Activated T-helper 17 cell treated with anti-CD3 and anti-CD28 coated beads, Interleukin-2, amount 50 U/mL, for 72 hours (primary cell): ENCODE measurements around the gene RABGAP1L. TPM values are rescaled to one million over a fixed set of nuclear protein-coding genes. Genes with fewer than 3 reads are reported as not detected.
A peak's percentile ranks its signal among the peaks of the same experiment; 100 is the strongest.
"Not testable (repeated sequence)": the region's sequence is repeated elsewhere in the genome, so short reads cannot be mapped to it uniquely, and the experiment has no call there.

ENCODE experiments used
- ATAC-seq: fragments of 150-1000 bp; cut with Tn5 transposase; replicated peaks from 2 replicates; pipeline ENCODE4 v1.10.0; 2021; ENCODE audit warnings: mild to moderate bottlenecking, moderate library complexity
- H3K27ac Mint-ChIP-seq: one replicate; pipeline ENCODE4 v1.8.0; 2022; ENCODE audit warnings: mixed read lengths
- H3K27me3 Mint-ChIP-seq: one replicate; pipeline ENCODE4 v1.8.0; 2022; ENCODE audit warnings: mixed read lengths
- H3K36me3 Mint-ChIP-seq: one replicate; pipeline ENCODE4 v1.8.0; 2022; ENCODE audit warnings: low read depth, mild to moderate bottlenecking, mixed read lengths
- H3K4me1 Mint-ChIP-seq: one replicate; pipeline ENCODE4 v1.8.0; 2022; ENCODE audit warnings: mixed read lengths
- H3K4me3 Mint-ChIP-seq: one replicate; pipeline ENCODE4 v1.8.0; 2022; ENCODE audit warnings: mild to moderate bottlenecking, mixed read lengths
- H3K9me3 Mint-ChIP-seq: one replicate; pipeline ENCODE4 v1.8.0; 2022; ENCODE audit warnings: mixed read lengths
- total RNA-seq, 2 donors: library from RNA; stranded (reverse); gene quantifications; one replicate each; pipeline ENCODE4 v1.2.3, GENCODE V29; 2022

The RABGAP1L gene
- 10 to 100 TPM; 38.4 to 54.1 TPM for total RNA-seq

DNA sequence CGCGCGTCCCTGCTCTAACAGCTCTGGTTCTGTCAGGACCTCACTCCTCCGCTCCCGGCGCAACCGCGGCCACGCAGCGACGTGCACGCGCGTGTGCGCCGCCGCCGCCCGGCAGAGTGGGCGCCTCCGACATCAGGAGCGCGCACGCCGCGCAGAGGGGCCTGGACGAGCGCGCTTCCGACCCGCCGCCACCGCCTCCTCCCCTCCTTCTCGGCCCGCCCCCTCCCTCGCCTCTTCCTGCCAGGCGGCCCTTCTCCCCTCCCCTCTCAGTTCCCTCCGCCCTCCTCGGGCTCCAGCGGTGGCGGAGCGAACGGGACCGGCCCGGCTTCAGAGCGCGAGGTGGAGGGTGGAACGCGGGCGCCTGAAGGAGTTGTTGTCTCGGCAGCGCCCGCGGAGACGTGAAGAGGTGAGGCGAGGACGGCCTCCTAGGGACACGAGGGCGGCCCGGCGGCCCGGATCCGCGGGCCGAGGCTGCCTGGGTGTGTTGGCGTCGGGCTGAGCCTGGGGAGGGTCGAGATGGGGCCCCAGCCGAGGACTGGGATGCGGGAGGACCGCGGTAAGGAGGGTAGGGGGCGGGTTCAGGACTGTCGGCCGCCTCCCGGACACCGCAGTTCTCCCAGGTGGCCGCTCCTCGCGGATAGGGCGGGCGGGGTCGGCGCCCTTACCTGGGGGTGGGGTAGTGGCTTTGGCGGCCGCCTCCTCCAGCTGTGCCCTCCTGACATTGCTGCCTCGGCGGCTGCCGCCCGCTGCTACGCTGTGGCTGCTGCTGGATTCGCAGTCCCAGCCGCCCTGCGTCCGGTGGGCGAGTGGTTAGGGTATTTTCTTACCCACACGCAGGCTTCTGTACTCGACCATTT lies at the start of gene RABGAP1L:
RABGAP1L (plus strand) TSS at position 269 of the 857 bp plus-strand sequence.
- H3K4me3 Mint-ChIP-seq, result peak within 1 kb of the TSS; percentile 97
- peak; percentile 71 for ATAC-seq
- no peaks in the 10 kb centered on the region for H3K27me3 Mint-ChIP-seq
- peaks cover 38% of the 10 kb centered on the region for H3K4me1 Mint-ChIP-seq
- peaks cover 32% of the 10 kb centered on the region for H3K36me3 Mint-ChIP-seq
- H3K27ac Mint-ChIP-seq, result peak within 1 kb of the TSS; percentile 98
- no peaks in the 10 kb centered on the region for H3K9me3 Mint-ChIP-seq

GRCh38 chr1:174110053-174110452 lies 49.3 kb upstream of the RABGAP1L start:
- Mint-ChIP-seq H3K36me3 (no peaks in the 10 kb centered on the region), H3K27me3 (peaks cover 10% of the 10 kb centered on the region), H3K4me1 (no peaks in the 10 kb centered on the region), H3K9me3 (no peaks in the 10 kb centered on the region), H3K27ac (no peak overlapping the region), H3K4me3 (no peak overlapping the region)
- ATAC-seq, result no peak

DNA sequence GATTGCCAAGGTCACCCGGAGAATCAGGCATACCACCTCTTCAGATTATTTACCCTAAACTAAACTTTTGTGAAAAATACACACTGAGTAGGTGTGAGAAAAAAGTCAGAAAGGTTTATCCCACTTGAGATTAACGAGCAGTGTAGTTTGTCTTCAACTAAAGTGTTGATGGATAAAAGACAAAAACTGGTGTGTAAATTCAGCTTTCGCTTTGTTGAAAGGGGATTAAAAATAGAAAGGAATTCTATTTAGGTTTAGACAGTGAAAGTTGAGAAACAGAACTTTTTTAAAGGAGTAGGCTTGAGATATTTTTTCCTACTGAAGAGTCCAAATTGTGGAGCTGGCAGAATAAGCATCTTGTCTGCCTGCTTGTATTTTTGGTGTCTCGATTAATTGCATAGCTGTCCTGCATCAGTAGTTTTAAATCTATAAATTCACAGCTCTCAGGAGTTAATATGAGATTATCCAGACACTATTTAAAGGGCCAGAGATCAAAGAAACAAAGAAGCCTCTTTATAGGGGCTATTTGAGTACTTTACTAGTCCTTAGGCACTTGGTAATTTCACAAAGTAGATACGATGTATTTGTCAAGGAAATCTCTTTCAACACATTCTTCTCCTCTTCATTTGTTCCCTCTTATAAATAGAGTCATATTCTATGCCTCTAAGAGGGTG lies 46.7 kb upstream of the RABGAP1L start:
- Mint-ChIP-seq H3K4me3 (no peak overlapping the region), H3K27ac (no peak overlapping the region)

DNA sequence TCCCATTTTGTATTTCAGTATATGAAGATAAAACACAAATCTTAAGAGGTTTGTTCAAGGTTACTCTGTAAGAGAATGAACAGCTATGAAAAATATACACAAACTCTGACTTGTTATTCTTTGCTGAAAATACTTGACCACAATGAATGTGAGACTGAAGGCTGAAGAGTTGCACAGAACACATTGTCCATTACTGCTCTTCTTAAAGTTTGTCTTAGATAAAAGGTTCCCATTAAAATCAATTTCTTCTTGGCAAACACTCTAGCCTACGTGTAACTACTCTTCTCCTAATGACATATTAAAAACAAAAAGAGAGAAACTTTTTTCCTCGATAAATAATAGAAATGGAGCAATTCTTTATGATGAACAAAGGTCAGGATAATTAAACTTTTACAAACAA lies 45.2 kb upstream of the RABGAP1L start:
- Mint-ChIP-seq H3K36me3 (no peaks in the 10 kb centered on the region), H3K4me3 (no peak overlapping the region), H3K4me1 (no peaks in the 10 kb centered on the region), H3K27ac (no peak overlapping the region), H3K27me3 (no peaks in the 10 kb centered on the region), H3K9me3 (no peaks in the 10 kb centered on the region)
- ATAC-seq, result no peak

More for the DNA sequence above, 46.7 kb upstream of the RABGAP1L start:
- Mint-ChIP-seq H3K4me1 (no peaks in the 10 kb centered on the region), H3K27me3 (peaks cover 3% of the 10 kb centered on the region), H3K36me3 (no peaks in the 10 kb centered on the region), H3K9me3 (no peaks in the 10 kb centered on the region)
- no peak for ATAC-seq

- H3K27ac Mint-ChIP-seq, result no peak overlapping the region
- H3K4me3 Mint-ChIP-seq, result no peak overlapping the region
- no peaks in the 10 kb centered on the region for H3K27me3 Mint-ChIP-seq
- no peaks in the 10 kb centered on the region for H3K36me3 Mint-ChIP-seq
- peak; percentile 93 for ATAC-seq
- no peaks in the 10 kb centered on the region for H3K4me1 Mint-ChIP-seq
- no peaks in the 10 kb centered on the region for H3K9me3 Mint-ChIP-seq
These were observed 44.4 kb upstream of the RABGAP1L start for GRCh38 chr1:174114788-174115448.

DNA sequence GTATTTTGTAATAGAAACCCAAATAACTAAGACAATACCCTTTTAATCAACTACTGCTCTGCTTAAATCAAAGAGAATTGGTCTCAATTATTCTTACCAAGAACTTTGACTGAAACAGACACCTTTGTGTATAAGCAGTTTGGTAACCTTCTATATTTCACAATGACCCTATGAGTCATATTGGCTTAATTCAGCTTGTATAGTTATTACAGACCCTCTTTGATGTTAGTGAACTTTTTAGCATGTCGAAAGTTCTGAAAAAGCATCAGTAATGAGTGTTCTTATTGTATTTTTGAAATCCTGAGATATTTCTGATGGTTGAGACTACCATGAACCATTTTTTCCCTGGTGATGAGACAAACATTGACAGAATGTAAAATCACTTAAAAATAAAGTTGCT lies 43.3 kb upstream of the RABGAP1L start:
- Mint-ChIP-seq H3K4me3 (no peak overlapping the region), H3K4me1 (no peaks in the 10 kb centered on the region), H3K27ac (no peak overlapping the region), H3K27me3 (peaks cover under 1% of the 10 kb centered on the region), H3K36me3 (no peaks in the 10 kb centered on the region), H3K9me3 (no peaks in the 10 kb centered on the region)
- ATAC-seq, result peak; percentile 63

GRCh38 chr1:174118751-174119150 lies 40.6 kb upstream of the RABGAP1L start:
- H3K36me3 Mint-ChIP-seq, result no peaks in the 10 kb centered on the region
- H3K27me3 Mint-ChIP-seq, result peaks cover 4% of the 10 kb centered on the region
- ATAC-seq, result no peak
- H3K9me3 Mint-ChIP-seq, result peaks cover 5% of the 10 kb centered on the region
- H3K27ac Mint-ChIP-seq, result no peak overlapping the region
- no peak overlapping the region for H3K4me3 Mint-ChIP-seq
- H3K4me1 Mint-ChIP-seq, result no peaks in the 10 kb centered on the region

GRCh38 chr1:174122318-174122717 lies 37.0 kb upstream of the RABGAP1L start:
- not testable (repeated sequence) for H3K4me1 Mint-ChIP-seq, H3K27me3 Mint-ChIP-seq, ATAC-seq, H3K27ac Mint-ChIP-seq, H3K36me3 Mint-ChIP-seq, H3K4me3 Mint-ChIP-seq
- H3K9me3 Mint-ChIP-seq, result peaks cover 17% of the 10 kb centered on the region

DNA sequence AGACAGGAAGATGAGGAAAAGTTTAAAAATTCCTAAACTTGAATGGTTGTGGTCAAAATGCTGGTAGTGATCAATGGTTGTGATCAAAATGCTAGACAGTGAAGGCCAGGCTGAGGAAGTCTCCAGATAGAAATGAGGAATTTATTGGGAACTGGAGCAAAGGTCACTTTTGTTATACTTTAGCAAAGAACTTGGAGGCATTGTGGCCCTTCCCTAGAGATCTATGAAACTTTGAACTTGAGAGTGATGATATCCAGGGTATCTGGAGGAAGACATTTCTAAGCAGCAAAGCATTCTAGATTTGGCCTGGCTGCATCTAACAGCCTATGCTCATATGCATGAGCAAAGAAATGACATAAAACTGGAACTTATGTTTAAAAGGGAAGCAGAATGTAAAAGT lies 35.5 kb upstream of the RABGAP1L start:
- H3K4me1 Mint-ChIP-seq, result no peaks in the 10 kb centered on the region
- H3K4me3 Mint-ChIP-seq, result no peak overlapping the region
- no peaks in the 10 kb centered on the region for H3K36me3 Mint-ChIP-seq
- peaks cover 20% of the 10 kb centered on the region for H3K9me3 Mint-ChIP-seq
- H3K27ac Mint-ChIP-seq, result no peak overlapping the region
- peaks cover 4% of the 10 kb centered on the region for H3K27me3 Mint-ChIP-seq
- no peak for ATAC-seq

DNA sequence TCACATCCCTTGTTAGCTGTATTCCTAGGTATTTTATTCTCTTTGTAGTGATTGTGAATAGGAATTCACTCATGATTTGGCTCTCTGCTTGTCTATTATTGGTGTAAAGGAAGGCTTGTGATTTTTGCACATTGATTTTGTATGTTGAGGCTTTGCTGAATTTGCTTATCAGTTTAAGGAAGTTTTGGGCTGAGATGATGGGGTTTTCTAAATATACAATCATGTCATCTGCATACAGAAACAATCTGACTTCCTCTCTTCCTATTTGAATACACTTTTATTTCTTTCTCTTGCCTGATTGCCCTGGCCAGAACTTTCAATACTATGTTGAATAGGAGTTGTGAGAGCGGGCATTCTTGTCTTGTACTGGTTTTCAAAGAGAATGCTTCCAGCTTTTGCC lies 32.1 kb upstream of the RABGAP1L start:
- not testable (repeated sequence) for H3K36me3 Mint-ChIP-seq, H3K4me1 Mint-ChIP-seq, H3K4me3 Mint-ChIP-seq, ATAC-seq, H3K27ac Mint-ChIP-seq, H3K27me3 Mint-ChIP-seq
- H3K9me3 Mint-ChIP-seq, result peaks cover 20% of the 10 kb centered on the region

GRCh38 chr1:174131032-174131638 lies 28.2 kb upstream of the RABGAP1L start:
- H3K4me3 Mint-ChIP-seq, result no peak overlapping the region
- no peaks in the 10 kb centered on the region for H3K4me1 Mint-ChIP-seq
- no peaks in the 10 kb centered on the region for H3K36me3 Mint-ChIP-seq
- ATAC-seq, result no peak
- no peaks in the 10 kb centered on the region for H3K27me3 Mint-ChIP-seq
- peaks cover 8% of the 10 kb centered on the region for H3K9me3 Mint-ChIP-seq
- no peak overlapping the region for H3K27ac Mint-ChIP-seq

GRCh38 chr1:174134003-174134659 lies 25.2 kb upstream of the RABGAP1L start:
- H3K36me3 Mint-ChIP-seq, result no peaks in the 10 kb centered on the region
- ATAC-seq, result no peak
- H3K27ac Mint-ChIP-seq, result no peak overlapping the region
- H3K9me3 Mint-ChIP-seq, result no peaks in the 10 kb centered on the region
- no peaks in the 10 kb centered on the region for H3K4me1 Mint-ChIP-seq
- no peaks in the 10 kb centered on the region for H3K27me3 Mint-ChIP-seq
- no peak overlapping the region for H3K4me3 Mint-ChIP-seq

GRCh38 chr1:174135211-174135610 lies 24.1 kb upstream of the RABGAP1L start:
- Mint-ChIP-seq H3K27me3 (no peaks in the 10 kb centered on the region), H3K27ac (no peak overlapping the region), H3K36me3 (no peaks in the 10 kb centered on the region), H3K4me3 (no peak overlapping the region), H3K4me1 (no peaks in the 10 kb centered on the region), H3K9me3 (no peaks in the 10 kb centered on the region)
- no peak for ATAC-seq

GRCh38 chr1:174136714-174137113 lies 22.6 kb upstream of the RABGAP1L start:
- Mint-ChIP-seq H3K4me3 (no peak overlapping the region), H3K9me3 (no peaks in the 10 kb centered on the region), H3K27me3 (peaks cover 3% of the 10 kb centered on the region), H3K4me1 (no peaks in the 10 kb centered on the region), H3K36me3 (no peaks in the 10 kb centered on the region), H3K27ac (no peak overlapping the region)
- no peak for ATAC-seq
